CD8-positive, alpha-beta memory T cell (primary cell): ENCODE data around the gene SFXN5. TPM values are rescaled to one million over a fixed set of nuclear protein-coding genes. Genes with fewer than 3 reads are reported as not detected.

ENCODE experiments used
- CTCF ChIA-PET: fragments of 350-600 bp; sonication (Branson Sonifier 250); formaldehyde crosslinking; loops from one replicate; lab custom pipeline; 2021; ENCODE audit warnings: antibody characterized with exemption; lab: Charles Lee
- POLR2A ChIA-PET: fragments of 350-600 bp; sonication (Branson Sonifier 250); formaldehyde crosslinking; loops from one replicate; lab custom pipeline; 2021; ENCODE audit warnings: antibody characterized with exemption; lab: Charles Lee
- DNase-seq, 5 donors: peaks; one replicate each; pipeline versions ENCODE4 v3.0.0 to v3.0.0-alpha.2; 2020 to 2022; ENCODE audit warnings: mixed read lengths in 1 of 5
- H3K27ac ChIP-seq: one replicate; pipeline ENCODE4 v1.7.0; 2013; ENCODE audit warnings: low read depth, mild to moderate bottlenecking, low read length, moderate library complexity
- H3K27me3 ChIP-seq: 2 replicates; pipeline ENCODE4 v1.7.0; 2013; ENCODE audit warnings: low read length, mild to moderate bottlenecking; ENCODE audit not compliant: insufficient read depth, poor library complexity, severe bottlenecking
- H3K36me3 ChIP-seq: 2 replicates; pipeline ENCODE4 v1.7.0; 2013; ENCODE audit warnings: mild to moderate bottlenecking, low read length, moderate library complexity; ENCODE audit not compliant: insufficient read depth
- H3K4me1 ChIP-seq: 2 replicates; pipeline ENCODE4 v1.7.0; 2013; ENCODE audit warnings: mild to moderate bottlenecking, low read length, moderate library complexity; ENCODE audit not compliant: insufficient read depth
- H3K4me3 ChIP-seq: 2 replicates; pipeline ENCODE4 v1.7.0; 2013; ENCODE audit warnings: mild to moderate bottlenecking, low read length
- H3K9me3 ChIP-seq: 2 replicates; pipeline ENCODE4 v1.7.0; 2013; ENCODE audit warnings: mild to moderate bottlenecking, low read length
- H3K27ac Mint-ChIP-seq, 8 donors: one replicate each; pipeline ENCODE4 v1.8.0; 2020 to 2021; ENCODE audit warnings: mixed read lengths in 8 of 8, mild to moderate bottlenecking in 6 of 8, inconsistent platforms in 3 of 8, moderate library complexity in 3 of 8
- H3K27me3 Mint-ChIP-seq, 2 donors: one replicate each; pipeline ENCODE4 v1.8.0; 2020 to 2021; ENCODE audit warnings: mixed read lengths in 2 of 2, mild to moderate bottlenecking in 1 of 2, moderate library complexity in 1 of 2
- H3K36me3 Mint-ChIP-seq, 3 donors: one replicate each; pipeline ENCODE4 v1.8.0; 2020 to 2021; ENCODE audit warnings: mixed read lengths in 3 of 3, inconsistent platforms in 1 of 3, mild to moderate bottlenecking in 1 of 3
- H3K4me1 Mint-ChIP-seq, 3 donors: one replicate each; pipeline ENCODE4 v1.8.0; 2020 to 2021; ENCODE audit warnings: mixed read lengths in 3 of 3, inconsistent platforms in 1 of 3, mild to moderate bottlenecking in 1 of 3
- H3K4me3 Mint-ChIP-seq, 7 donors: one replicate each; pipeline ENCODE4 v1.8.0; 2020 to 2021; ENCODE audit warnings: mixed read lengths in 7 of 7, mild to moderate bottlenecking in 6 of 7, moderate library complexity in 4 of 7, inconsistent platforms in 2 of 7
- H3K9me3 Mint-ChIP-seq, 5 donors: one replicate each; pipeline ENCODE4 v1.8.0; 2020 to 2022; ENCODE audit warnings: mixed read lengths in 5 of 5, mild to moderate bottlenecking in 3 of 5, moderate library complexity in 2 of 5, inconsistent platforms in 1 of 5
- polyA plus RNA-seq: library from polyadenylated mRNA; unstranded; fragments of 300-500 nt; fragmentation: Illumina TruSeq; gene quantifications from one replicate; pipeline ENCODE4 v1.2.3, GENCODE V29; 2021
- total RNA-seq, 2 experiments: library from RNA; stranded (reverse); gene quantifications; one replicate each; pipeline ENCODE4 v1.2.3, GENCODE V29; 2021

The SFXN5 gene
- total and polyA plus RNA-seq, 3 experiments from 2014 or later: 1.8 to 19.1 (median 16.8) TPM

DNA sequence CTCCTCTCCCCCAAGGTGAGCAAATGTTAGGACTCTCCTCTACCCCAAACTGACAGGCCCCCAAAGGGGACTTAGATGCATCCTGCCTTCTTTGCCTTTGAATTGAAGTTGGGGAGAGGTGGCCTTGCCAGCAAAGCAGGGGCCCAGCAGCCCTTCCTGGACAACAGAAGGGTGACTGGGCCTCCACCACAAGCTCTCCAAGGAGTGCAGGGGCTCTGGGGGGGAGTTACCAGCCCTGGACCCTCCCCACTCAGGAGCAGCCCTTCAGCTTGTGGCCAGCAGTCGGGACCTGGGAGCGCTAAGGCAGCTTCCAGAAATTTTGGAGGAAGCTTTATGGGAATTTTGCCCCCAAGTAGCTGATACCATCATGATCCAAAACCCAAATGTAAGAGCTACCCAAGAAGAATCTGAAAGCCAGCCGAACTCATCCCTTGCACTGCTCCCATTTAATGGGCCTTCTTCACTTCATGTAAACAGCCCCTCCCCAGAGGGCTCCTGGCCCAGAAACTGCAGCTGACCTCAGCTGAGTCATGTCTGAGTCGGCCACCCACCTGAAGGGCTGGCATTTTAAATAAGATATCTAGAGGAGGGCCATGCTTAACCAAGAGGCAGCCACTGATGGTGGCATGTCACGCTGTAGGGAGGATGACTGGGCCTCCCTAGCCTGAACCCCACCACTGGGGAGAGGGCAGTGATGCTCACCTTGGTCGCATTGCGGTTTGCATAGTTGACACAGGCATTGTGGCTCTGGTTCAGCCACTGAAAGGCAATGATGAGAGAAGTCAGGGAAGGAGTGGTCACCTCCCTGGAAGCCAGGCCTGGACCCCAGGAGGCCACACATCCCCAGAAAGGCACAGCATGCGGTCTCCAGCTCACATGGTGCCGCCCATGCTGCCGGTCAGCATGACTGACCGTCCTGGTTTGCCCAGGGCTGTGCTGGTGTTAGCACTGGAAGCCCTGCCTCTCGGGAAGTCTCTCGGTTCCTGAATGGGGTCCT, 71.5 kb downstream of the SFXN5 start:
- CTCF ChIA-PET: interaction anchor here (0.6 to 9.5 kb wide), 2 partner anchors 177 to 1304 kb away, joined by 3 to 85 read pairs; no protein-coding TSS in a partner anchor

DNA sequence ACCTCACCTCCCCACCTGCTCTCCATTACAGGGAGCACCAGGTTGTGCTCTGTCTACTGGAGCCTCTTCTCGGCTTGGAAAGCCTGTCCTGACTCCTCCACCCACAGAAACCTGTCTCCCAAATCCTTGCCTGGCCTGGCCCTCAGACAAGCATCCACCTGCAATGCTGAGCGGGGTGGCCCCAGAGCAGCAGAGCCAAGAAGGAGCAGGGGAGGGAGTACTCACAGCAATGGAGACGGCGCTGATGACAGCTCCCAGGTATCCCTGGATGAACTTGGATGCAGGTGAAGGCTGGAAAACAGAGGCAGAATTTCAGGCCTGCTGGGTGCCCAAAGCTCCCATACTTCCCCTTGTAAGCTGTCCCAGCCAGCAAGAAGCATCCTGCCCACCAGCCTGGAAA, 72.8 kb downstream of the SFXN5 start:
- Mint-ChIP-seq H3K4me1 (no peaks in the 10 kb centered on the region), H3K27ac (no peak overlapping the region), H3K4me3 (no peak overlapping the region), H3K27me3 (no peaks in the 10 kb centered on the region), H3K36me3 (no peaks in the 10 kb centered on the region), H3K9me3 (no peaks in the 10 kb centered on the region)
- no peak for DNase-seq
- ChIA-PET POLR2A (no interaction called here), CTCF (interaction anchor here (0.8 to 9.5 kb wide), 2 partner anchors 9 to 178 kb away, joined by 3 to 85 read pairs; no protein-coding TSS in a partner anchor)
- Histone ChIP-seq H3K4me3 (no peak overlapping the region), H3K27me3 (no peaks in the 10 kb centered on the region), H3K27ac (no peak overlapping the region), H3K9me3 (no peaks in the 10 kb centered on the region), H3K4me1 (no peaks in the 10 kb centered on the region), H3K36me3 (no peaks in the 10 kb centered on the region)

More for the DNA sequence above, 71.5 kb downstream of the SFXN5 start:
- POLR2A ChIA-PET: no interaction called here
- no peaks in the 10 kb centered on the region for H3K36me3 Mint-ChIP-seq
- Histone ChIP-seq H3K4me1 (no peaks in the 10 kb centered on the region), H3K4me3 (no peak overlapping the region), H3K36me3 (no peaks in the 10 kb centered on the region), H3K27me3 (no peaks in the 10 kb centered on the region), H3K27ac (no peak overlapping the region), H3K9me3 (no peaks in the 10 kb centered on the region)
- no peaks in the 10 kb centered on the region for H3K4me1 Mint-ChIP-seq
- no peak overlapping the region for H3K4me3 Mint-ChIP-seq
- H3K27ac Mint-ChIP-seq: no peak overlapping the region
- DNase-seq: no peak
- no peaks in the 10 kb centered on the region for H3K27me3 Mint-ChIP-seq
- H3K9me3 Mint-ChIP-seq: no peaks in the 10 kb centered on the region

DNA sequence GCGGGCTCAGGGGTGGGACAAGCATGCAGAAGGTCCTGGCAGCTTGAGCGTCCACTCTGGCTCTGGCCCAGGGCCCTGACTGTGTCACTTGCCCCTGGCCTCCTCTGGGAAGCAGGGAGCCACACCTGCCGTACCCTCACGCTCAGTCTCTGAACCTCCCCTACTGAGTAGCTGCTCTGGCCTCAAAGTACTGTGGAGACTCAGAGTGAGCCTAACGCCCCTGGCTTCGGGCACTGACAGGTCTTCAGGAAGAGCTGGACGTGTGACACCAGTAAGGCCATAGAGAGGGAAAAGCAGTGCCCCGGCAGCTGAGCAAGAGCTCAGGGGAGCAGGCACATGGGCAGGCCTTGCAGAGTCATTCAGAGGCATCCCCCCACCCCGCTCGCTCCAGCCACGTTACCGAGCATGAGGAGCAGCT, 73.3 kb downstream of the SFXN5 start:
- no peak overlapping the region for H3K27ac Mint-ChIP-seq
- Histone ChIP-seq H3K9me3 (no peaks in the 10 kb centered on the region), H3K36me3 (no peaks in the 10 kb centered on the region), H3K27me3 (no peaks in the 10 kb centered on the region), H3K4me3 (no peak overlapping the region), H3K4me1 (no peaks in the 10 kb centered on the region), H3K27ac (no peak overlapping the region)
- CTCF ChIA-PET: interaction anchor here (0.8 to 9.5 kb wide), 2 partner anchors 10 to 179 kb away, joined by 3 to 85 read pairs; no protein-coding TSS in a partner anchor
- POLR2A ChIA-PET: no interaction called here
- H3K36me3 Mint-ChIP-seq: no peaks in the 10 kb centered on the region
- DNase-seq: no peak
- no peaks in the 10 kb centered on the region for H3K9me3 Mint-ChIP-seq
- no peaks in the 10 kb centered on the region for H3K4me1 Mint-ChIP-seq
- H3K27me3 Mint-ChIP-seq: no peaks in the 10 kb centered on the region
- H3K4me3 Mint-ChIP-seq: no peak overlapping the region

DNA sequence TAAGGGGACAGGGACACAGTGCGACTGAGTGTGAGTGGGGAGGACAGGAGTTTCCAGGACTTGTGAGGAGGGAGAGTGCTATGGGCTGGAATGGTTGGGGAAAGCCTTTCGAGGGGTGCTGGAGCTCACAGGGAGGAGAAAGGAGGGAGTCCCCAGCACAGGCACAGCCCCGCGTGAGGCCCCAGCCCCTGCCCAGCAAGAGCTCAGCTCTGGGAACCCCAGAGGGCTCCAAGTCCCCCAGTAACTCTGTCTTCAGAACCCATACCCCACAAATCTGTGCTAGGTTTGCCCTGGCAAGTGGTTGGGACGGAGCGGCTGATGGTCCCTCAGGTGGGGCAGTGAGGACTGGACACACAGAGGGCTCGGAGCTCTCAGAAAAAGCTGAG, 75.4 kb downstream of the SFXN5 start:
- Mint-ChIP-seq H3K36me3 (no peaks in the 10 kb centered on the region), H3K27me3 (no peaks in the 10 kb centered on the region), H3K27ac (no peak overlapping the region), H3K9me3 (no peaks in the 10 kb centered on the region), H3K4me1 (no peaks in the 10 kb centered on the region), H3K4me3 (no peak overlapping the region)
- POLR2A ChIA-PET: no interaction called here
- Histone ChIP-seq H3K4me1 (no peaks in the 10 kb centered on the region), H3K4me3 (no peak overlapping the region), H3K27ac (no peak overlapping the region), H3K9me3 (no peaks in the 10 kb centered on the region), H3K27me3 (no peaks in the 10 kb centered on the region), H3K36me3 (no peaks in the 10 kb centered on the region)
- CTCF ChIA-PET: interaction anchor here (0.7 to 9.5 kb wide), 3 partner anchors 45 to 181 kb away, joined by 3 to 85 read pairs (median 3); no protein-coding TSS in a partner anchor
- no peak for DNase-seq

DNA sequence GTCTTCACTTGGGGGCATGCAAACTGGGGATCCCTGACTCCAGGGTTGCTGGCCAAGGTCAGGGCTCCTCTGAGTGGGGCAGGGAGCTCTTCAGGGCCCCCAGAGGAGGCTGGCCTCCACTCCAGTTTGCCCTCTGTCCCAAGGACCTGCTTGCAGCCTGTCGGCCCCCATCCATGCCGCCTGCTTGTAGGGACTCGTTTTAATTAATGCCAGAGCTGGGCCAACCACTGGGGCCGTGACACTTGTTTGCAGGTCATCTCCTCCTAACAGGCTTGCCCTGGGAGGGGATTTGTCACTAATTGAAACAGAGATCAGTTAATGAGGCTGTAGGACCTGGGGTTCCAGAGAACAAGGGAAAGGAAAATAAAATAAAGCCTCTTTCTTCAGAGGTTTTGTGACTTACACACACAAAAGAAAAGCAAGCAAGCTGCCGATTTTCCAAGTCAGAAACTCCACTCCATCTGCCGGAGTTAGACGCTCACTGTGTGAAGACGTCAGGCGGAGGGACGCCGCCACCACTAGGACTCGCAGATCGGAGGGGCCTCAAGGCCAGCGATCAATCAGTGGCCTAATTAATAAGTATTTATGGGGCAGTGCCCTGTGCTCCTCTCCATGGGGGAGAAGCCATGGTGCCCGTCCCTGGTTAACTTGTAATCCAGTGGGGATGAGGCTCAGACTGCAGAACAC, 75.9 kb downstream of the SFXN5 start:
- no peaks in the 10 kb centered on the region for H3K27me3 Mint-ChIP-seq
- ChIA-PET CTCF (interaction anchor here (1.2 to 9.5 kb wide), 2 partner anchors 169 to 181 kb away, joined by 3 to 85 read pairs; no protein-coding TSS in a partner anchor), POLR2A (interaction anchor here (0.6 kb wide), 1 partner anchor 118 kb away, joined by 3 read pairs; no protein-coding TSS in a partner anchor)
- no peaks in the 10 kb centered on the region for H3K9me3 ChIP-seq
- no peak overlapping the region for H3K27ac ChIP-seq
- H3K4me1 Mint-ChIP-seq: no peaks in the 10 kb centered on the region
- no peak overlapping the region for H3K4me3 Mint-ChIP-seq
- no peaks in the 10 kb centered on the region for H3K36me3 Mint-ChIP-seq
- no peaks in the 10 kb centered on the region for H3K27me3 ChIP-seq
- no peaks in the 10 kb centered on the region for H3K9me3 Mint-ChIP-seq
- H3K27ac Mint-ChIP-seq: peak overlapping the region in 2 of 8 donors; percentile 33 to 41
- no peaks in the 10 kb centered on the region for H3K36me3 ChIP-seq
- H3K4me1 ChIP-seq: no peaks in the 10 kb centered on the region
- H3K4me3 ChIP-seq: no peak overlapping the region
- DNase-seq: no peak

DNA sequence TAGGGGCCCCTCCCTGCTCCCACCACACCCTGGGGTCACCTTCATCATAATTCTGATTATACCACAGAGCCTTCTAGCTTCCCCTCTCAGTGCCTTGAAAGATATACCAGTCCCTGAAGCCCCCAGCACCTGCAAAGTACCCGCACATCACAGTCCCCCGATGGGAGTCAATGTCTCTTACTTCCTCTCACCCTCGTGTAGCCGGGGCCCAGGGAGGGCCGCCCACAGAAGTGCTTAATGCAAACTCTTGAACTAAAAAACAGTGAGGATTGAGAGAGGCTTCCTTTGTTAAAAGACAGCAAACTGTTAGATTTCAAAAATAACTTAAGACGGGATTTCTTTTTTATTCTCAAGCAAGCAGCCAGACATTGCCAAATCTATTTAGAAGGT, 76.5 kb downstream of the SFXN5 start:
- peak overlapping the region in 1 of 8 donors; percentile 59 for H3K27ac Mint-ChIP-seq
- Histone ChIP-seq H3K27ac (no peak overlapping the region), H3K9me3 (no peaks in the 10 kb centered on the region), H3K27me3 (no peaks in the 10 kb centered on the region), H3K36me3 (no peaks in the 10 kb centered on the region), H3K4me3 (no peak overlapping the region), H3K4me1 (no peaks in the 10 kb centered on the region)
- CTCF ChIA-PET: interaction anchor here (1.0 to 9.5 kb wide), 2 partner anchors 182 to 185 kb away, joined by 3 to 85 read pairs; no protein-coding TSS in a partner anchor
- no peak overlapping the region for H3K4me3 Mint-ChIP-seq
- no peak for DNase-seq
- H3K36me3 Mint-ChIP-seq: no peaks in the 10 kb centered on the region
- H3K4me1 Mint-ChIP-seq: no peaks in the 10 kb centered on the region
- POLR2A ChIA-PET: interaction anchor here (0.6 kb wide), 1 partner anchor 118 kb away, joined by 3 read pairs; no protein-coding TSS in a partner anchor
- H3K9me3 Mint-ChIP-seq: no peaks in the 10 kb centered on the region
- no peaks in the 10 kb centered on the region for H3K27me3 Mint-ChIP-seq

DNA sequence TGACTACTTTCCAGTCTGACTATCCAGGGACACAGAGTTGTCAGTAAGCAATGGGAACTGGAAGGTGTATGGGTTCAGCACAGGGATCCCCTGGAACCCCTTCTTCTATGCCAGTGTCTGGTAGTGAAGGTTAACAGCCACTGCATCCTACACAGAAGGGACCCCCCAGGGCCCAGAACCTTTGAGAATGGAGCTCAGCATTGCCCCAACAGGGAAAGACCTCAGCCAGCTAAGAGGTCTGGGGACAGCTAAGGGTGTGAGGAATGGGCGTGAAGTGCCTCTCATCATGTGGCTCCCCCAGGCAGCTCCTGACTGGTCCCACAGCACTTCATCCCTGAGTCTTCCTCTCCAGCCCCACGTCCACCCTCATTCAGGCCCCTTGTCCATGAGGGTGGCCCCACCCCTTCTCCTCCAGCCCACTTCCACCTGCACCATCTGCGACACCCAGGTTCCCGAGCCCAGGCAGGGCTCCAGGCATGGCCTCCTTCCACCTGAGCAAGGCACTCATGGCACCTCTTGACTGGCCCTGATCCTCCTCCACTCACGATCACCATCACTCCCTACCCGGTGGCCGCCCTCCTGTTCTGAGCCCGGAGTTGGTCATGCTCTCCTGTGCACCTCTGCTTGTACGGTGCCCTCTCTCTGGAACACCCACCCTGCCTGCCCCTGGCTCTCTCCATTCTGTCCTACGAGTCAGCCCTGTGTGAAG, 77.1 kb downstream of the SFXN5 start:
- ChIA-PET CTCF (interaction anchor here (1.0 to 9.5 kb wide), 6 partner anchors 90 to 185 kb away, joined by 3 to 85 read pairs (median 4); no protein-coding TSS in a partner anchor), POLR2A (interaction anchor here (0.6 kb wide), 1 partner anchor 119 kb away, joined by 3 read pairs; no protein-coding TSS in a partner anchor)
- no peaks in the 10 kb centered on the region for H3K4me1 ChIP-seq
- H3K36me3 ChIP-seq: no peaks in the 10 kb centered on the region
- no peaks in the 10 kb centered on the region for H3K27me3 ChIP-seq
- H3K9me3 ChIP-seq: no peaks in the 10 kb centered on the region
- H3K36me3 Mint-ChIP-seq: peaks cover 0 to under 1% (median 0%) of the 10 kb centered on the region in 3 donors
- peak overlapping the region in 2 of 8 donors; percentile 59 to 75 for H3K27ac Mint-ChIP-seq
- H3K27ac ChIP-seq: no peak overlapping the region
- H3K27me3 Mint-ChIP-seq: no peaks in the 10 kb centered on the region
- H3K4me3 ChIP-seq: no peak overlapping the region
- H3K4me3 Mint-ChIP-seq: no peak overlapping the region
- no peak for DNase-seq
- no peaks in the 10 kb centered on the region for H3K9me3 Mint-ChIP-seq
- H3K4me1 Mint-ChIP-seq: no peaks in the 10 kb centered on the region
